Subcutaneous abdominal adipose tissue (tissue), 5 donors: ENCODE results near the gene CELA2A.
"Not testable (repeated sequence)": the region's sequence is repeated elsewhere in the genome, so short reads cannot be mapped to it uniquely, and the experiment has no call there.

Experiments
- H3K27ac ChIP-seq: one replicate; pipeline ENCODE4 v1.7.0; 2013; ENCODE audit warnings: low read depth, mild to moderate bottlenecking, inconsistent platforms, low read length, moderate library complexity
- H3K27me3 ChIP-seq, 5 donors: one replicate each; pipeline ENCODE4 v1.7.0; 2013; ENCODE audit warnings: low read length in 5 of 5, inconsistent platforms in 1 of 5; ENCODE audit not compliant: control insufficient read depth in 5 of 5, insufficient read depth in 4 of 5
- H3K36me3 ChIP-seq, 5 donors: one replicate each; pipeline ENCODE4 v1.7.0; 2013; ENCODE audit warnings: low read length in 5 of 5; ENCODE audit not compliant: control insufficient read depth in 5 of 5, insufficient read depth in 5 of 5
- H3K4me1 ChIP-seq, 5 donors: one replicate each; pipeline ENCODE4 v1.7.0; 2013; ENCODE audit warnings: low read length in 5 of 5, mild to moderate bottlenecking in 3 of 5, moderate library complexity in 1 of 5; ENCODE audit not compliant: control insufficient read depth in 5 of 5, insufficient read depth in 5 of 5
- H3K4me3 ChIP-seq, 5 donors: one replicate each; pipeline ENCODE4 v1.7.0; 2013; ENCODE audit warnings: low read length in 5 of 5, low read depth in 1 of 5
- H3K9ac ChIP-seq, 5 donors: one replicate each; pipeline ENCODE4 v1.7.0; 2013; ENCODE audit warnings: low read length in 5 of 5, mild to moderate bottlenecking in 4 of 5, moderate library complexity in 3 of 5
- H3K9me3 ChIP-seq, 5 donors: one replicate each; pipeline ENCODE4 v1.7.0; 2013; ENCODE audit warnings: low read length in 5 of 5; ENCODE audit not compliant: control insufficient read depth in 5 of 5
- donor health status: healthy.
- donor health status: healthy.
- donor health status: healthy.
- donor health status: healthy.
- donor health status: healthy.

The CELA2A gene

GRCh38 chr1:15465674-15466073 is 9.1 kb downstream of the CELA2A start:
- Histone ChIP-seq H3K9me3 (peaks cover 0 to 1% (median 0%) of the 10 kb centered on the region in 5 donors), H3K9ac (no peak overlapping the region), H3K4me3 (no peak overlapping the region), H3K36me3 (no peaks in the 10 kb centered on the region), H3K27ac (no peak overlapping the region), H3K4me1 (no peaks in the 10 kb centered on the region), H3K27me3 (peaks cover 0 to 3% (median 0%) of the 10 kb centered on the region in 5 donors)

- H3K27ac ChIP-seq: not testable (repeated sequence)
These were observed 10.6 kb downstream of the CELA2A start for GRCh38 chr1:15466955-15467625.

GRCh38 chr1:15468145-15468544 is 11.6 kb downstream of the CELA2A start:
- Histone ChIP-seq H3K4me1 (no peaks in the 10 kb centered on the region), H3K4me3 (no peak overlapping the region), H3K36me3 (no peaks in the 10 kb centered on the region), H3K27me3 (peaks cover 0 to 1% (median 0%) of the 10 kb centered on the region in 5 donors), H3K27ac (no peak overlapping the region), H3K9ac (no peak overlapping the region), H3K9me3 (peaks cover 0 to 7% (median 0%) of the 10 kb centered on the region in 5 donors)

More at GRCh38 chr1:15466955-15467625, 10.6 kb downstream of the CELA2A start:
- not testable (repeated sequence) for H3K9ac ChIP-seq, H3K36me3 ChIP-seq, H3K27me3 ChIP-seq, H3K9me3 ChIP-seq, H3K4me3 ChIP-seq, H3K4me1 ChIP-seq

GRCh38 chr1:15469361-15469760 is 12.8 kb downstream of the CELA2A start:
- no peaks in the 10 kb centered on the region for H3K27me3 ChIP-seq
- no peak overlapping the region for H3K27ac ChIP-seq
- no peak overlapping the region for H3K4me3 ChIP-seq
- no peaks in the 10 kb centered on the region for H3K4me1 ChIP-seq
- peaks cover 0 to 7% (median 0%) of the 10 kb centered on the region in 5 donors for H3K9me3 ChIP-seq
- no peaks in the 10 kb centered on the region for H3K36me3 ChIP-seq
- no peak overlapping the region for H3K9ac ChIP-seq

- H3K4me1 ChIP-seq, H3K9ac ChIP-seq, H3K27ac ChIP-seq, H3K4me3 ChIP-seq, H3K27me3 ChIP-seq, H3K9me3 ChIP-seq, H3K36me3 ChIP-seq: not testable (repeated sequence)
These were observed 13.4 kb downstream of the CELA2A start for GRCh38 chr1:15469821-15470448.

- not testable (repeated sequence) for H3K4me1 ChIP-seq, H3K4me3 ChIP-seq, H3K27me3 ChIP-seq, H3K9ac ChIP-seq, H3K9me3 ChIP-seq, H3K36me3 ChIP-seq, H3K27ac ChIP-seq
These were observed 14.5 kb downstream of the CELA2A start for GRCh38 chr1:15471067-15471466.

GRCh38 chr1:15471723-15472122 is 15.2 kb downstream of the CELA2A start:
- H3K9me3 ChIP-seq, H3K36me3 ChIP-seq, H3K27me3 ChIP-seq, H3K9ac ChIP-seq, H3K4me3 ChIP-seq, H3K4me1 ChIP-seq, H3K27ac ChIP-seq: not testable (repeated sequence)

- Histone ChIP-seq H3K27me3 (no peaks in the 10 kb centered on the region), H3K9ac (no peak overlapping the region), H3K27ac (no peak overlapping the region), H3K4me1 (no peaks in the 10 kb centered on the region), H3K36me3 (no peaks in the 10 kb centered on the region), H3K9me3 (peaks cover 0 to 7% (median 0%) of the 10 kb centered on the region in 5 donors), H3K4me3 (no peak overlapping the region)
These were observed 16.1 kb downstream of the CELA2A start for GRCh38 chr1:15472587-15472986.

GRCh38 chr1:15475752-15476314 is 19.3 kb downstream of the CELA2A start, which contains the start of gene CELA2B:
CELA2B (plus strand) TSS chr1:15476104; CDS start chr1:15476126, 22 bp downstream.
- Histone ChIP-seq H3K4me3 (no peak within 1 kb of the TSS), H3K4me1 (no peaks in the 10 kb centered on the region), H3K36me3 (no peaks in the 10 kb centered on the region)

GRCh38 chr1:15476927-15477326 is 20.4 kb downstream of the CELA2A start:
- Histone ChIP-seq H3K9me3 (no peaks in the 10 kb centered on the region), H3K27me3 (no peaks in the 10 kb centered on the region), H3K9ac (no peak overlapping the region), H3K36me3 (no peaks in the 10 kb centered on the region), H3K4me1 (no peaks in the 10 kb centered on the region), H3K4me3 (no peak overlapping the region), H3K27ac (no peak overlapping the region)

More at GRCh38 chr1:15475752-15476314, 19.3 kb downstream of the CELA2A start, which contains the start of gene CELA2B:
- Histone ChIP-seq H3K9ac (no peak within 1 kb of the TSS), H3K9me3 (peaks cover 0 to 5% (median 0%) of the 10 kb centered on the region in 5 donors), H3K27me3 (no peaks in the 10 kb centered on the region), H3K27ac (no peak within 1 kb of the TSS)
